Activated naive CD8-positive, alpha-beta T cell treated with anti-CD3 and anti-CD28 coated beads, Interleukin-2, amount 10 ng/mL, durations not matched to agents 7 days and 5 days (primary cell): ENCODE measurements around the gene EEF2. TPM values are rescaled to one million over a fixed set of nuclear protein-coding genes. Genes with fewer than 3 reads are reported as not detected.
A peak's percentile ranks its signal among the peaks of the same experiment; 100 is the strongest.
"Not testable (repeated sequence)": the region's sequence is repeated elsewhere in the genome, so short reads cannot be mapped to it uniquely, and the experiment has no call there.

Experiments used
- ATAC-seq: fragments of 150-1000 bp; cut with Tn5 transposase; one replicate; pipeline ENCODE4 v1.10.0; 2021; ENCODE audit warnings: low read depth, moderate library complexity
- POLR2A ChIA-PET: fragments of 350-600 bp; sonication (Branson Sonifier 250); formaldehyde crosslinking; loops from one replicate; lab custom pipeline; 2021; ENCODE audit warnings: antibody characterized with exemption; lab: Charles Lee
- DNase-seq: peaks from one replicate; pipeline ENCODE4 v3.0.0; 2021
- H3K27ac Mint-ChIP-seq: one replicate; pipeline ENCODE4 v1.8.0; 2022; ENCODE audit warnings: mild to moderate bottlenecking, mixed read lengths
- H3K27me3 Mint-ChIP-seq: one replicate; pipeline ENCODE4 v1.8.0; 2022; ENCODE audit warnings: mild to moderate bottlenecking, moderate library complexity, mixed read lengths
- H3K36me3 Mint-ChIP-seq: one replicate; pipeline ENCODE4 v1.8.0; 2021; ENCODE audit warnings: mild to moderate bottlenecking, mixed read lengths
- H3K4me1 Mint-ChIP-seq: one replicate; pipeline ENCODE4 v1.8.0; 2021; ENCODE audit warnings: mixed read lengths
- H3K4me3 Mint-ChIP-seq: one replicate; pipeline ENCODE4 v1.8.0; 2022; ENCODE audit warnings: mild to moderate bottlenecking, moderate library complexity, mixed read lengths
- H3K9me3 Mint-ChIP-seq: one replicate; pipeline ENCODE4 v1.8.0; 2021; ENCODE audit warnings: mixed read lengths
- total RNA-seq, 2 experiments: library from RNA; stranded (reverse); gene quantifications; one replicate each; pipeline ENCODE4 v1.2.3, GENCODE V29; 2021

EEF2 gene
- total RNA-seq, 2 experiments from 2014 or later: 1,510 to 1,513 TPM

GRCh38 chr19:3950871-3951861, 34.1 kb downstream of the EEF2 start:
- peak; percentile 43 for DNase-seq
- H3K27ac Mint-ChIP-seq: peak overlapping the region; percentile 77
- H3K9me3 Mint-ChIP-seq: no peaks in the 10 kb centered on the region
- peaks cover 5% of the 10 kb centered on the region for H3K4me1 Mint-ChIP-seq
- H3K36me3 Mint-ChIP-seq: no peaks in the 10 kb centered on the region
- POLR2A ChIA-PET: no interaction called here
- H3K4me3 Mint-ChIP-seq: peak overlapping the region; percentile 76
- no peaks in the 10 kb centered on the region for H3K27me3 Mint-ChIP-seq
- ATAC-seq: peak; percentile 25

DNA sequence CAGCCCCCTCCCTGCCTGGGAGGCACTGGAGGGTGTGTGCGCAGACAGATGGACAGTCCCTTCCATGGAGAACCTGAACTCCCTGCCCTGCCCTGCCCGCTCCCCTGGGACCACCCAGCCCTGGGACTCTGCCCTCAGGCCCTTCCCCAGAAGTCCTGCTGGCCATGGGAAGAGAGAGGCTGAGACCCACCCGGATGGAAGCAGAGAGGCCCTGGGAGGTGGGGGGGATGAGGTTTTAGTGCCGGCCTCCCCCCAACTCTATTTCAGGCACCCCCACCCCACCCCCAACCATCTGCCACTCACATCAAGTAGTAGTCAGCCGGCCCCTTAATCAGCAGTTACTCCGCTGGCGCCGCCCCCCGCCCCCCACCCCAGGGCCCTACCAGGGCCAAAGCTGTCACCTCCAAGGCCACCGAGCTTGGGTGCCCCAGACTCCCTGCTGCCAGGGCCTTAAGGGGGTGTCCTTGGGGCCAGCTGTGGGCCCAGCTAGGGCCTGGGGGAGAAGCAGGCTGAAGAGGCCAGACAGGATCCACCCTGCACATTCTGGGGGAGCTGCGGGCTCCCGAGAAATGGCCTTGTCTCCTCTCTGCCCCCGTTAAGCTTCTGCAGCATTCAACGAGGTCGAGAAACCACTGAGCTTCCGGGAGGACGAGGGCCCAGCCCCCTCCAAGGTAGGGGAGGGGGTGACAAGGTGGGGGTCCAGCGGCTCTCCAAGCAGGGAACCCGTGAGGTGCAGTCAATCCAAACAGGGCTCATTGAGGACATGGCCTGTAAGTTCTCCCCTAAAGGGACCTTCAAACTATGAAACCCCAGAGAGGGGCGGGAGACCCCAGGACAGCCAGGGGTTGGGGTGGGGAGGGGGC, 35.0 kb downstream of the EEF2 start:
- Mint-ChIP-seq H3K4me1 (peaks cover 5% of the 10 kb centered on the region), H3K36me3 (no peaks in the 10 kb centered on the region), H3K27me3 (no peaks in the 10 kb centered on the region), H3K27ac (no peak overlapping the region), H3K9me3 (no peaks in the 10 kb centered on the region), H3K4me3 (no peak overlapping the region)
- ATAC-seq (no peak), DNase-seq (no peak)
- POLR2A ChIA-PET: no interaction called here

DNA sequence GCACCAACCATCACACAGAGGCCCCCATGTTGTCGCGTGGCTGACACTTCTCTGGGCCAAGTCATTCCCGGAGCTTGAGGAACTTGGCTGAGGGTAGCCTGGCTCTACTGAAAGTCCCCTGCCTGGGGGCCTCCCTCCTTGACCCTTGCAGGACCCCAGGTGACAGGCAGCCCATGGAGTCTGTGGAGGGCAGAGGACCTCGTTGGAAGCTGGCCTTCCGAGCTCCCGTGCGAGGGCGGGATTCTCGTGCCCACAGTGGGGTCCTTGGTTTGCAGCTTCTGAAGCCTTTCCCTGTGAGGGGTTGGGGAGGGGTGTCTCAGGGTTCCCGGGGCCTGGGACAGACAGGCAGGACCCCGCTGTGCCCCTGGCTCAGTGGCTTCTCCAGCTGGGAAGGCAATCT, 36.0 kb downstream of the EEF2 start:
- Mint-ChIP-seq H3K4me1 (peaks cover 6% of the 10 kb centered on the region), H3K36me3 (no peaks in the 10 kb centered on the region), H3K4me3 (no peak overlapping the region), H3K27ac (no peak overlapping the region), H3K27me3 (no peaks in the 10 kb centered on the region), H3K9me3 (no peaks in the 10 kb centered on the region)
- no peak for DNase-seq
- no peak for ATAC-seq
- POLR2A ChIA-PET: no interaction called here

- POLR2A ChIA-PET: interaction anchor here (0.6 kb wide), 1 partner anchor 53 kb away, joined by 5 read pairs; no protein-coding TSS in a partner anchor
- not testable (repeated sequence) for ATAC-seq, H3K36me3 Mint-ChIP-seq, H3K9me3 Mint-ChIP-seq, H3K27ac Mint-ChIP-seq, DNase-seq, H3K4me3 Mint-ChIP-seq, H3K27me3 Mint-ChIP-seq
- peaks cover 13% of the 10 kb centered on the region for H3K4me1 Mint-ChIP-seq
Measured at GRCh38 chr19:3947316-3947933, 37.8 kb downstream of the EEF2 start.

DNA sequence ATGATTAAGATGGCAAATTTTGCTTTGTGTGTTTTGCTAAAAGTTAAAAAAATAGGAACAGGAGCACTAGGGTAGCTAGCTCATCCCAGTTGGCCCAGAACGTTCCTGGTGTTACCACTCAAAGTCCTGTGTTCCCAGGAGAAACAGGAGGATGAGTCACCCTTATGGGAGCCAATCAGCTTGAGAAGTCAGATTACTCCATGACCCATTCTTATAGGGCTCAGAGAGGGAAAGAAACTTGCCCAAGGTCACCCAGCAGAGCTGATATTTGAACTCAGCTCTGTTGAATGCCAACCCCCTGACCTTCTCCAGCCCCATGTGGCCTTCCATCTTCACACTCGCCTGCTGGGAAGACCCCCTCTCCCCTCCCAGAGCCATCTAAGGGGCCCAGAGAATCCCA, 39.4 kb downstream of the EEF2 start:
- Mint-ChIP-seq H3K27me3 (peaks cover 2% of the 10 kb centered on the region), H3K4me1 (peaks cover 8% of the 10 kb centered on the region), H3K4me3 (no peak overlapping the region), H3K36me3 (no peaks in the 10 kb centered on the region), H3K27ac (no peak overlapping the region), H3K9me3 (no peaks in the 10 kb centered on the region)
- DNase-seq: no peak
- POLR2A ChIA-PET: no interaction called here
- no peak for ATAC-seq

- peak overlapping the region; percentile 66 for H3K27ac Mint-ChIP-seq
- POLR2A ChIA-PET: interaction anchor here (0.6 kb wide), 1 partner anchor 146 kb away, joined by 4 read pairs; no protein-coding TSS in a partner anchor
- H3K4me3 Mint-ChIP-seq: peak overlapping the region; percentile 66
- H3K36me3 Mint-ChIP-seq: no peaks in the 10 kb centered on the region
- H3K4me1 Mint-ChIP-seq: peaks cover 8% of the 10 kb centered on the region
- no peak for DNase-seq
- peak; percentile 68 for ATAC-seq
- H3K9me3 Mint-ChIP-seq: no peaks in the 10 kb centered on the region
- peaks cover 2% of the 10 kb centered on the region for H3K27me3 Mint-ChIP-seq
Measured at GRCh38 chr19:3944018-3944721, 41.1 kb downstream of the EEF2 start.

GRCh38 chr19:3942790-3943409, 42.4 kb downstream of the EEF2 start:
- POLR2A ChIA-PET: no interaction called here
- Mint-ChIP-seq H3K27me3 (peaks cover 2% of the 10 kb centered on the region), H3K9me3 (no peaks in the 10 kb centered on the region), H3K27ac (peak overlapping the region; percentile 62), H3K4me1 (peaks cover 8% of the 10 kb centered on the region), H3K4me3 (no peak overlapping the region), H3K36me3 (no peaks in the 10 kb centered on the region)
- ATAC-seq (no peak), DNase-seq (no peak)

- peaks cover 15% of the 10 kb centered on the region for H3K27me3 Mint-ChIP-seq
- ATAC-seq, DNase-seq, H3K27ac Mint-ChIP-seq, H3K9me3 Mint-ChIP-seq, H3K4me3 Mint-ChIP-seq, H3K36me3 Mint-ChIP-seq, H3K4me1 Mint-ChIP-seq, POLR2A ChIA-PET: not testable (repeated sequence)
Measured at GRCh38 chr19:3938300-3938950, 46.8 kb downstream of the EEF2 start.

DNA sequence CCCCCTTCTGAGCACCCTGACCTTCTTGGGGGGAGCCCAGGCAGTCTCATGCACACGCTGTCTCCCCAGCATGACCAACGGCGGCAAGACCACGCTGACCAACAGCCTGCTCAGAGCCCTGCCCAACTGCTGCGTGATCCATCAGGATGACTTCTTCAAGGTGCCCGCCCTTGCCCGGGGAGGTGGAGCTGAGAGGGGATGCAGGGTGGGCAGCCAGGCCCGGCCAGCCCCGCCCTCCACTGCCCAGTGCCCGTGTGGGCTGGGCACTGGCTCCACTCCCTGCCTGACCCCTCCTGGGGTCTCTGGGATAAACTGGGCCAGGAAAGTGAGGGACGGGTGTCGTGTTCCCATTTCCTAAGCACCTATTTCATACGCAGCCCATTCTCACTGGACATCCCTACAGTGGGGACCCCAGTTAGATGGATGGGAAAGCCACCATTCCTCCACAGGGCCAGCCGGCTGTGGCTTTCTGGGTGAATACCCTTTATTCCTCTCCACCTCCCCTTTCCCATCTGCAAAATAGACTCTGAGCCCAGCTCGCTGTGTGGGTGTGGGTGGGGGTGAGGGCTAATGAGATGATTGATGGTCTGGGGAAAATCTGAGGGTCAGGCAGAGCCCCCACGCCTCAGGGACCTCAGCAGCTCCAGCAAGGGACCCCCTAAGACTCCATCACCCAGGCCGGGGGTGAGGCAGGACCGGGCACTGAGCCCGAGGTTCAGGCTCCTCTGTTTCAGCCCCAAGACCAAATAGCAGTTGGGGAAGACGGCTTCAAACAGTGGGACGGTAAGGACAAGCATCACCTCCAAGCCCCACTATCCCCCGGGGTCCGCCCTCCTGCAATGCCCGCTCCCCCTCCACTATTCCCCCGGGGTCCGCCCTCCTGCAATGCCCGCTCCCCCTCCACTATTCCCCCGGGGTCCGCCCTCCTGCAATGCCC, 48.5 kb downstream of the EEF2 start:
- ATAC-seq (no peak), DNase-seq (no peak)
- Mint-ChIP-seq H3K4me1 (no peaks in the 10 kb centered on the region), H3K36me3 (no peaks in the 10 kb centered on the region), H3K27me3 (peaks cover 26% of the 10 kb centered on the region), H3K4me3 (no peak overlapping the region), H3K27ac (no peak overlapping the region), H3K9me3 (no peaks in the 10 kb centered on the region)
- POLR2A ChIA-PET: no interaction called here

GRCh38 chr19:3932931-3933810, 52.1 kb downstream of the EEF2 start, which contains the start of gene NMRK2:
Gene NMRK2, plus strand, starts transcription at chr19:3933069. Its CDS starts 603 bp downstream, at chr19:3933672.
- Mint-ChIP-seq H3K36me3 (no peaks in the 10 kb centered on the region), H3K4me1 (no peaks in the 10 kb centered on the region), H3K27me3 (peaks cover 30% of the 10 kb centered on the region), H3K9me3 (no peaks in the 10 kb centered on the region), H3K4me3 (no peak within 1 kb of the TSS), H3K27ac (no peak within 1 kb of the TSS)
- ATAC-seq (no peak), DNase-seq (no peak)
- POLR2A ChIA-PET: no interaction called here
